Measurements from ENCODE around the gene MEIS2. TPM values are rescaled to one million over a fixed set of nuclear protein-coding genes. Genes with fewer than 3 reads are reported as not detected.

Gene MEIS2
- polyA plus RNA-seq, 1 donor: 19.7 TPM

DNA sequence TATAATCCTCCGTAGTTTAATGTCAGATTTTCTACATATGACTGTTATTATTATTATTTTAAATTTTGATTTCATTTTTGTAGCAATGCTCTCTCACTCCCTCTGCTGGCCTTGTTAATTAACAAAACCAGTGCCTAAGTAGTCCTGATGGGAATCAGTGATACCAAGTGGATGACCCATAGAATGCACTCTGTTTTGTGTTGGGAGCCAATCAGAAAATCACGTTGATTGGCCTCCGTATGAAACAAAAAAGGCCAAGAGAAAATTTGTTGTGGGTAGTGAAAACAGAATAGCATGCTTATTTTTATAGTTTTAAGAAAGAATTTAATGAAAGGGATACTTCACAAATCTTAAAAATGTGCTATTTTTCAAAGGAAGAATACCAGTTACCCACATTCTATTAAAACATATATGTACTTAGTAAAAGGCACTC, 34.4 kb upstream of the MEIS2 start:
- Histone ChIP-seq H3K9me3 (ENCODE audit: control insufficient read depth, low read depth, low read length) (no peaks in the 10 kb centered on the region), H3K27me3 (ENCODE audit: control insufficient read depth, insufficient read depth, low read length) (peaks cover 9% of the 10 kb centered on the region), H3K4me3 (ENCODE audit: low read length) (no peak overlapping the region), H3K36me3 (ENCODE audit: control insufficient read depth, insufficient read depth, low read length) (no peaks in the 10 kb centered on the region), H3K27ac (ENCODE audit: low read length) (no peak overlapping the region), H3K4me1 (ENCODE audit: control insufficient read depth, insufficient read depth, low read length) (no peaks in the 10 kb centered on the region)
- WGBS (ENCODE audit: insufficient coverage, low lambda C conversion rate): 60% methylated on average over 2 of the region's 3 CpGs
- no peak for DNase-seq

DNA sequence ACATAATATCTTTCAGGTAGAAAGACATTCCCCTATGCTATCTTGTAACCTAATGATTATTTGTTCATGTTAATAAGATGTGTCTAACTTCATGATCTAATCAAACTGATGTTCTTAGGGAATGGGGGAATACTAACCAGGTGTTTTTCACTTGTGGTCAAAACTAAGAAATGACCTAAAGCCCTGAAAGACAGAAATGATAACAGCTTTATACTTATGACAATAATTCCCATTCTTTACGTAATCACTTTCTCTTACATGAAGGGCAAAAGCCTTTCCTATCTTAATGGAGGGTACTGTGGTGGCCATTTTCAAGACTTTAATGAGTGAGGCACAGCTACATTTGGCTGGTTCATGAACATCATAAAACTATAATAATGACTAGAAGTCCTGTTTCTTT, 33.9 kb upstream of the MEIS2 start:
- Histone ChIP-seq H3K36me3 (ENCODE audit: control insufficient read depth, insufficient read depth, low read length) (no peaks in the 10 kb centered on the region), H3K9me3 (ENCODE audit: control insufficient read depth, low read depth, low read length) (no peaks in the 10 kb centered on the region), H3K27ac (ENCODE audit: low read length) (no peak overlapping the region), H3K4me1 (ENCODE audit: control insufficient read depth, insufficient read depth, low read length) (no peaks in the 10 kb centered on the region), H3K4me3 (ENCODE audit: low read length) (no peak overlapping the region), H3K27me3 (ENCODE audit: control insufficient read depth, insufficient read depth, low read length) (peaks cover 9% of the 10 kb centered on the region)
- no peak for DNase-seq
- WGBS (ENCODE audit: insufficient coverage, low lambda C conversion rate): 75% methylated on average over 1 of the region's 1 CpG

- H3K36me3 ChIP-seq (ENCODE audit: control insufficient read depth, insufficient read depth, low read length): no peaks in the 10 kb centered on the region
- no peak overlapping the region for H3K27ac ChIP-seq (ENCODE audit: low read length)
- DNase-seq: no peak
- H3K4me1 ChIP-seq (ENCODE audit: control insufficient read depth, insufficient read depth, low read length): no peaks in the 10 kb centered on the region
- no peaks in the 10 kb centered on the region for H3K9me3 ChIP-seq (ENCODE audit: control insufficient read depth, low read depth, low read length)
- peaks cover 11% of the 10 kb centered on the region for H3K27me3 ChIP-seq (ENCODE audit: control insufficient read depth, insufficient read depth, low read length)
- H3K4me3 ChIP-seq (ENCODE audit: low read length): no peak overlapping the region
- WGBS (ENCODE audit: insufficient coverage, low lambda C conversion rate): no CpG with 5 or more reads among the region's 1 CpG
Measured at GRCh38 chr15:37133602-37134001, 33.3 kb upstream of the MEIS2 start.

DNA sequence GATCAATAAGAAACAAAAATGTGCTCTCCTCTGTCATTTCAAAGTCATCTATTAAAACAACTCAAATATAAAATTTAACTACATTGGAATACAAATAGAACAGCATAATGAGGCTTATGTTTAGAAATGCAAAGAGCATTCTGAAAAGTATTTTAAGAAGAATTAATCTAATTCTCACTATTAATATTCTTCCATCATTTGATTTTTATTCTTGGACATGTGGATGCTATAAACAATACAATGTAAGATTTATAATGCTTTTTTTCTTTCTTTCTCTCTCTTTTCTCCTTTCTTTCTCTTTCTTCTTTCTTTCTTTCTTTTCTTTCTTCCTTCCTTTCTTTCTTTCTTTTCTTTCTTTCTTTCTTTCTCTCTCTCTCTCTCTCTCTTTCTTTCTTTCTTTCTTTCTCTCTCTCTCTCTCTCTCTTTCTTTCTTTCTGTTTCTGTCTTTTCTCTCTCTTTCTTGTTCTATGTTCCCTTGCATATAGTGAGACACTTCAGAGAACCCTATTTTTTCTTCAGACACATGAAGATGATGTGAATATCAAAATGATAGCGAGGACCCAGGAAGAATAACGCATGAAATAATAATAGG, 32.6 kb upstream of the MEIS2 start:
- 100% methylated on average over 2 of the region's 2 CpGs for WGBS (ENCODE audit: insufficient coverage, low lambda C conversion rate)
- Histone ChIP-seq H3K9me3 (ENCODE audit: control insufficient read depth, low read depth, low read length) (no peaks in the 10 kb centered on the region), H3K4me1 (ENCODE audit: control insufficient read depth, insufficient read depth, low read length) (no peaks in the 10 kb centered on the region), H3K27ac (ENCODE audit: low read length) (no peak overlapping the region), H3K36me3 (ENCODE audit: control insufficient read depth, insufficient read depth, low read length) (no peaks in the 10 kb centered on the region), H3K27me3 (ENCODE audit: control insufficient read depth, insufficient read depth, low read length) (peaks cover 11% of the 10 kb centered on the region), H3K4me3 (ENCODE audit: low read length) (no peak overlapping the region)
- no peak for DNase-seq

DNA sequence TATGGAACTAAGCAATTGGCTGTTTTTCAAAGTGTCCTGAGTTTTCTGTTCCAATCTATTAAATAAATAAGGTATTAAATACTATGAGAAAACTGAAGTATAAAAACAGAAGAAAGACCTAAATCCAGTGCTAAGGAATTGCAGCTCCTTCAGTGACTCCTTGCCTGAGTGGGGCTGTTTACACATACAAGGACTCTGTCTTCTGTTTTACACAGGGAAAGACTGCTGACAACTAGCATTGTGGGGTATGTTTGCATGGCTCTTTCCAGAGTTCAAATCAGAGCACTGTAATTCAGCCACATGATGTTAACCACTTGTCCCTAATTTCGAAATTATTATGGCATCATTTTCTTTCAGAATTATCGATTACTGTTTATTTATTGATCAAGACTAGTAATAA, 31.3 kb upstream of the MEIS2 start:
- Histone ChIP-seq H3K27me3 (ENCODE audit: control insufficient read depth, insufficient read depth, low read length) (peaks cover 11% of the 10 kb centered on the region), H3K36me3 (ENCODE audit: control insufficient read depth, insufficient read depth, low read length) (no peaks in the 10 kb centered on the region), H3K4me1 (ENCODE audit: control insufficient read depth, insufficient read depth, low read length) (no peaks in the 10 kb centered on the region), H3K4me3 (ENCODE audit: low read length) (no peak overlapping the region), H3K27ac (ENCODE audit: low read length) (no peak overlapping the region), H3K9me3 (ENCODE audit: control insufficient read depth, low read depth, low read length) (no peaks in the 10 kb centered on the region)
- DNase-seq: no peak
- 20% methylated on average over 2 of the region's 2 CpGs for WGBS (ENCODE audit: insufficient coverage, low lambda C conversion rate)

GRCh38 chr15:37130356-37130755, 30.0 kb upstream of the MEIS2 start:
- no peak for DNase-seq
- Histone ChIP-seq H3K36me3 (ENCODE audit: control insufficient read depth, insufficient read depth, low read length) (no peaks in the 10 kb centered on the region), H3K4me3 (ENCODE audit: low read length) (no peak overlapping the region), H3K9me3 (ENCODE audit: control insufficient read depth, low read depth, low read length) (no peaks in the 10 kb centered on the region), H3K27me3 (ENCODE audit: control insufficient read depth, insufficient read depth, low read length) (peaks cover 11% of the 10 kb centered on the region), H3K4me1 (ENCODE audit: control insufficient read depth, insufficient read depth, low read length) (no peaks in the 10 kb centered on the region), H3K27ac (ENCODE audit: low read length) (no peak overlapping the region)
- no CpG with 5 or more reads among the region's 4 CpGs for WGBS (ENCODE audit: insufficient coverage, low lambda C conversion rate)

DNA sequence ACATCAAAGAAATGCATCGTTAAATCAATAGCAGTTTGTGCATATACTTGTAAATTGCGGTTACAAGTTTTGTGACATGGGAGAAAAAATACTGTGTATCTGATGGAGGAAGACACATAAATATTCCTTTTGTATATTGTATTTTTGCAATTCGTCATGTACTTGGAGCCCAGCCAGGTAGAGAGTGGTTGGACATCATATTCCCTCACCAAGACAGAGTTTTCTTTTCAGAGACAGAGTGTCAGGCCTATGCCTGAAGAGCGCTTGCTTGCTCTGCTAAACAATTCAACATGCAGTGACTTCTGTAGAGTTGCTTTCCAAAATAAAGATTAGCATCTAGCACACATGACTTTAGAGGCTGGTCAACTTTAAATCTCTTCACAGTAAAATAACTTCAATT, 24.8 kb upstream of the MEIS2 start:
- no peak overlapping the region for H3K4me3 ChIP-seq (ENCODE audit: low read length)
- no peak overlapping the region for H3K27ac ChIP-seq (ENCODE audit: low read length)
- WGBS (ENCODE audit: insufficient coverage, low lambda C conversion rate): no CpG with 5 or more reads among the region's 4 CpGs
- H3K4me1 ChIP-seq (ENCODE audit: control insufficient read depth, insufficient read depth, low read length): no peaks in the 10 kb centered on the region
- H3K9me3 ChIP-seq (ENCODE audit: control insufficient read depth, low read depth, low read length): no peaks in the 10 kb centered on the region
- peaks cover 2% of the 10 kb centered on the region for H3K27me3 ChIP-seq (ENCODE audit: control insufficient read depth, insufficient read depth, low read length)
- no peaks in the 10 kb centered on the region for H3K36me3 ChIP-seq (ENCODE audit: control insufficient read depth, insufficient read depth, low read length)
- DNase-seq: no peak

DNA sequence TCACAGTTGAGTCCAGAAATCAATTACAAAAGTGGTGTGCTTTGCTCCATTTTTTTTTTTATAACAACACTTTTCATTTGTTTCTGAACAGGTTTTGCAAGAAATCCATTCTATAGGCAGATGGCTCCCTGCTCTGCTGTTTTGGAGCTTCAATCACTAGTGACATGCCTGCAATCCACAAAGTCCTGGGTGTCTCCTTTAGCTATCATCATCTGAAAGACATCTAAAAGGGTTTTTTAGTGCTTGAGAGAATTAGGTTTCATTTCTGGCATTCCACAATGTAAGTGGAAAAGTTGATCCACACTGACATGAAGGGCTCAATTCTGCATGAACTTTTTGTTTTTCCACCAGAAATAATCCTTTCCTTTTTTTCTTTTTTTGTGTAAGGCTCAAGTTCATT, 24.0 kb upstream of the MEIS2 start:
- Histone ChIP-seq H3K4me3 (ENCODE audit: low read length) (no peak overlapping the region), H3K27ac (ENCODE audit: low read length) (no peak overlapping the region), H3K4me1 (ENCODE audit: control insufficient read depth, insufficient read depth, low read length) (no peaks in the 10 kb centered on the region), H3K27me3 (ENCODE audit: control insufficient read depth, insufficient read depth, low read length) (peaks cover 2% of the 10 kb centered on the region), H3K36me3 (ENCODE audit: control insufficient read depth, insufficient read depth, low read length) (no peaks in the 10 kb centered on the region), H3K9me3 (ENCODE audit: control insufficient read depth, low read depth, low read length) (no peaks in the 10 kb centered on the region)
- no peak for DNase-seq

- H3K4me1 ChIP-seq (ENCODE audit: control insufficient read depth, insufficient read depth, low read length): no peaks in the 10 kb centered on the region
- 100% methylated on average over 1 of the region's 1 CpG for WGBS (ENCODE audit: insufficient coverage, low lambda C conversion rate)
Measured at GRCh38 chr15:37122703-37123102, 22.4 kb upstream of the MEIS2 start.

GRCh38 chr15:37121492-37121891, 21.1 kb upstream of the MEIS2 start:
- WGBS (ENCODE audit: insufficient coverage, low lambda C conversion rate): no CpG with 5 or more reads among the region's 1 CpG
- no peak for DNase-seq
- Histone ChIP-seq H3K36me3 (ENCODE audit: control insufficient read depth, insufficient read depth, low read length) (no peaks in the 10 kb centered on the region), H3K27me3 (ENCODE audit: control insufficient read depth, insufficient read depth, low read length) (peaks cover 4% of the 10 kb centered on the region), H3K4me1 (ENCODE audit: control insufficient read depth, insufficient read depth, low read length) (no peaks in the 10 kb centered on the region), H3K9me3 (ENCODE audit: control insufficient read depth, low read depth, low read length) (no peaks in the 10 kb centered on the region), H3K4me3 (ENCODE audit: low read length) (no peak overlapping the region), H3K27ac (ENCODE audit: low read length) (no peak overlapping the region)

More at GRCh38 chr15:37122703-37123102, 22.4 kb upstream of the MEIS2 start:
- no peaks in the 10 kb centered on the region for H3K9me3 ChIP-seq (ENCODE audit: control insufficient read depth, low read depth, low read length)
- DNase-seq: no peak
- no peaks in the 10 kb centered on the region for H3K36me3 ChIP-seq (ENCODE audit: control insufficient read depth, insufficient read depth, low read length)
- H3K27me3 ChIP-seq (ENCODE audit: control insufficient read depth, insufficient read depth, low read length): peaks cover 4% of the 10 kb centered on the region
- no peak overlapping the region for H3K4me3 ChIP-seq (ENCODE audit: low read length)
- H3K27ac ChIP-seq (ENCODE audit: low read length): no peak overlapping the region

- 100% methylated on average over 1 of the region's 1 CpG for WGBS (ENCODE audit: insufficient coverage, low lambda C conversion rate)
- Histone ChIP-seq H3K27me3 (ENCODE audit: control insufficient read depth, insufficient read depth, low read length) (peaks cover 27% of the 10 kb centered on the region), H3K4me3 (ENCODE audit: low read length) (no peak overlapping the region), H3K36me3 (ENCODE audit: control insufficient read depth, insufficient read depth, low read length) (no peaks in the 10 kb centered on the region), H3K27ac (ENCODE audit: low read length) (no peak overlapping the region), H3K9me3 (ENCODE audit: control insufficient read depth, low read depth, low read length) (no peaks in the 10 kb centered on the region), H3K4me1 (ENCODE audit: control insufficient read depth, insufficient read depth, low read length) (no peaks in the 10 kb centered on the region)
- no peak for DNase-seq
Measured at GRCh38 chr15:37117030-37117429, 16.7 kb upstream of the MEIS2 start.

Data from large intestine (tissue), 3 donors.